ENCODE measurements around the gene TAL1. TPM values are rescaled to one million over a fixed set of nuclear protein-coding genes. Genes with fewer than 3 reads are reported as not detected.

Gene TAL1
- total RNA-seq, 2 experiments from 2014 or later, result not detected

GRCh38 chr1:47175227-47175934 lies 56.6 kb downstream of the TAL1 start:
- Mint-ChIP-seq H3K9me3 (no peaks in the 10 kb centered on the region), H3K36me3 (ENCODE audit: low read depth) (no peaks in the 10 kb centered on the region), H3K4me3 (no peak overlapping the region), H3K27me3 (peaks cover 31% of the 10 kb centered on the region), H3K4me1 (ENCODE audit: low read depth) (peaks cover 8% of the 10 kb centered on the region), H3K27ac (no peak overlapping the region)
- intact Hi-C loops (cut with micrococcal nuclease), result no loop called here
- ATAC-seq (peak; percentile 63), DNase-seq (peak; percentile 66)
- ChIA-PET POLR2A (interaction anchor here (0.6 kb wide), 1 partner anchor 311 kb away, joined by 3 read pairs; no protein-coding TSS in a partner anchor), CTCF (interaction anchor here (0.9 to 2.8 kb wide), 16 partner anchors 9 to 262 kb away, joined by 3 to 11 read pairs (median 4); partner anchors contain the start of genes FOXD2, PDZK1IP1 and STIL)
- peak; percentile 91 for TF ChIP-seq CTCF (IDR thresholded peaks at IDR 0.05)

GRCh38 chr1:47174656-47175020 lies 57.4 kb downstream of the TAL1 start:
- Mint-ChIP-seq H3K27me3 (peaks cover 27% of the 10 kb centered on the region), H3K4me3 (no peak overlapping the region), H3K9me3 (no peaks in the 10 kb centered on the region), H3K36me3 (ENCODE audit: low read depth) (no peaks in the 10 kb centered on the region), H3K4me1 (ENCODE audit: low read depth) (peaks cover 8% of the 10 kb centered on the region), H3K27ac (no peak overlapping the region)
- POLR2A ChIA-PET, result no interaction called here
- TF ChIP-seq CTCF (IDR thresholded peaks at IDR 0.05), result no peak
- intact Hi-C loops (cut with micrococcal nuclease), result no loop called here
- CTCF ChIA-PET, result interaction anchor here (0.9 to 2.8 kb wide), 12 partner anchors 10 to 727 kb away, joined by 3 to 11 read pairs (median 4); partner anchors contain the start of gene PDZK1IP1
- no peak for DNase-seq
- ATAC-seq, result no peak

- ChIA-PET CTCF (no interaction called here), POLR2A (interaction anchor here (0.6 kb wide), 1 partner anchor 126 kb away, joined by 3 read pairs; no protein-coding TSS in a partner anchor)
- Mint-ChIP-seq H3K4me1 (ENCODE audit: low read depth) (peaks cover 2% of the 10 kb centered on the region), H3K36me3 (ENCODE audit: low read depth) (no peaks in the 10 kb centered on the region), H3K4me3 (no peak overlapping the region), H3K27ac (no peak overlapping the region), H3K9me3 (no peaks in the 10 kb centered on the region), H3K27me3 (peaks cover 26% of the 10 kb centered on the region)
- no peak for ATAC-seq
- intact Hi-C loops (cut with micrococcal nuclease), result no loop called here
- DNase-seq, result no peak
- TF ChIP-seq CTCF (IDR thresholded peaks at IDR 0.05), result no peak
Observed at GRCh38 chr1:47172782-47173181, 59.2 kb downstream of the TAL1 start.

Other genes with a start within 250 kb of the TAL1 start
- gene CYP4X1, start 208.6 kb downstream of the TAL1 start, total RNA-seq, result not detected
- not detected for gene CYP4Z1, start 165.0 kb downstream of the TAL1 start, total RNA-seq
- not detected for gene CYP4A22, start 94.8 kb downstream of the TAL1 start, total RNA-seq
- not detected for gene PDZK1IP1, start 42.2 kb downstream of the TAL1 start, total RNA-seq
- 10 to 100 TPM; 22.8 to 24.5 TPM for gene STIL, start 81.9 kb upstream of the TAL1 start, total RNA-seq
- gene CMPK1, start 101.6 kb upstream of the TAL1 start, total RNA-seq, result 100 to 1,000 TPM in 1 of 2 experiments, 10 to 100 TPM in 1; 99.7 to 101 TPM
- gene FOXE3, start 184.1 kb upstream of the TAL1 start, total RNA-seq, result not detected
- under 1 TPM; 0.11 to 0.18 TPM for gene FOXD2, start 205.8 kb upstream of the TAL1 start, total RNA-seq

Measured in activated CD8-positive, alpha-beta T cell treated with anti-CD3 and anti-CD28 coated beads for 36 hours (primary cell).